Hypothalamus (tissue), 51 donors: ENCODE data around the gene OSTC.
A peak's percentile ranks its signal among the peaks of the same experiment; 100 is the strongest.

Source experiments
- DNase-seq, 51 donors: peaks; one replicate each; lab custom pipeline; 2025; lab: John Stamatoyannopoulos, UW

The OSTC gene

DNA sequence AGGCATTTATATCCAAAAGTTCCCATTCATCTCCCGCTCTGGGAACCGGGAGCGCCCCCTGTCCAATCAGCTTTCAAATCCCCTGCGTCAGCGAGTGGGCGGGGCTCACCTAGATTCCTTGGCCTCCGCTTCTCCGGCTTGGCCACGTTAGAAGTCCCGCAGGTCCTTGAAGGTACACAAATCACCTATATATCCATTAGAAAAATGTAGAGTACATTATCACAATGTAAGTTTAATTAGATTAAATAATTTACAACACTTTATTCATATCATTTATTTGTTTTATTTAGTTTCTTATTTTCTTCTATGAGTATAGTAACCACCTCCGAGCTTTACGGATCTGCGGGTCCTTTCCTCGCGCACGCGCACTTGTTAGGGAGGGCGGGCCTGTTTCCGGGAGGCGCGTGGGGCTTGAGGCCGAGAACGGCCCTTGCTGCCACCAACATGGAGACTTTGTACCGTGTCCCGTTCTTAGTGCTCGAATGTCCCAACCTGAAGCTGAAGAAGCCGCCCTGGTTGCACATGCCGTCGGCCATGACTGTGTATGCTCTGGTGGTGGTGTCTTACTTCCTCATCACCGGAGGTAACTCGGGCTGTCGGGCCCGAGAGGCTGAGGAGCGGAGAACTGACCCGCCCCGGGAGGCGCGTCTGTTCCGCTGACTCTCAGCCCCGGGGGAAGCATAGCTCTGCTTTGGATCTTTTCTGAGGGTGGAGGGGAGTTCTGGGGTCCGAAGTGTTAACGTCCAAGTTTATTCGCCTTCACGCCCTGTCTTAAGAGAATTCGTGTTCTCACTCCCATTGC lies at the start of gene OSTC:
OSTC (plus strand) TSS at position 388 of the 802 bp plus-strand sequence; CDS start at position 445, 57 bp downstream.
- DNase-seq, result peak; percentile 54 to 97 (median 86)

DNA sequence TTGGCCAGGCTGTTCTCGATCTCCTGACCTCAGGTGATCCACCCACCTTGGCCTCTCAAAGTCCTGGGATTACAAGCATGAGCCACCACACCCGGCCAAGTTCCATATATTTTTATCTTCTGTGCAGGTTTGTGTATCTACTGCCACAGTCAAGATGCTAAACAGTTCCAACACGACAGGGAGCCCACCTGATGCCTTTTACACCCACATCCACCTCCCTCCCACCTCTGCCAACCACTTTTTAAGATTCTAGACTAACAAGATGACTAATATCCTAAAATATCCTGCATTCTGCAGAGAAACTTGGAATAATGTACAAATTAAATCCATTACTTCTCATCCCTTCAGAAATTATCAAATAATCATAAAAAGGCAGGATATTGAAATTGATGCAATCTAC lies 49.3 kb upstream of the OSTC start:
- peak in 1 of 51 donors; percentile 7 for DNase-seq

- DNase-seq, result no peak
Measured at GRCh38 chr4:108601532-108601931, 48.9 kb upstream of the OSTC start.

- DNase-seq, result no peak
Measured at GRCh38 chr4:108602163-108602562, 48.2 kb upstream of the OSTC start.

DNA sequence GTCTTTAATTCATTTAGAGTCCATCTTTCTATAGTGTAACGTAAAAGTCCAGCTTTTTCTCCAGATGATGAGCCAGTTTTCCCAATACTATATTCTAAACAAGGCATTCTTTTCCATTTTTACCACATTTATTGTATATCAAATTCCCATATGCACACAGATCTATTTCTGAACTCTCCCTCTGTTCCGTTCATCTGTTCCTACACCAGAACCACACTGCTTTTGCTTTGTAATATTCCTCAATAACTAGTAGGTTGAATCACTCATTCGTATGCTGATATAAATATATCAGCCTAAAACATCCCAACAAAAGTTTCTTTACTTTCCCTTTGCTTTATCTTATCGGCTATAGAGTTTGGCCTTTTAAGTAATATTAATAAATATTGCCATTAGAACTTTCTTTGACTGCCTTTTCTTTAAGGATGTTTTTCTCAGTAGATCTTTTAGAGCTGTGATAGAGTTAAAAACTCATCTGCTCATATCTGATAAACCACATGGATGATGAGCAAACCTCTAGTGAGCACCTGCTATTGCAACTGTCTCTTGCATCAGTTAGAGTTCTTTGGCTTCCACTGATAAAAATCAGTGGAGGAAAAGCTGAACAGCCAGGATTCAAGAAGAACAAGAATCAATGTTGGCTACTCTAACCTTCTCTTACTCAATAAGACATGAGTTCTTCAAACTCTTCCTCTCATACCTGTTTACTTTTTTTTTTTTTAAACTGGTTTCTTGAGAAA lies 43.2 kb upstream of the OSTC start:
- DNase-seq, result no peak

GRCh38 chr4:108611365-108611764 lies 39.0 kb upstream of the OSTC start:
- DNase-seq, result peak in 4 of 51 donors; percentile 1 to 18 (median 5)

- no peak for DNase-seq
Measured at GRCh38 chr4:108612365-108612764, 38.0 kb upstream of the OSTC start.

GRCh38 chr4:108619372-108620100 lies 30.9 kb upstream of the OSTC start:
- DNase-seq, result no peak

DNA sequence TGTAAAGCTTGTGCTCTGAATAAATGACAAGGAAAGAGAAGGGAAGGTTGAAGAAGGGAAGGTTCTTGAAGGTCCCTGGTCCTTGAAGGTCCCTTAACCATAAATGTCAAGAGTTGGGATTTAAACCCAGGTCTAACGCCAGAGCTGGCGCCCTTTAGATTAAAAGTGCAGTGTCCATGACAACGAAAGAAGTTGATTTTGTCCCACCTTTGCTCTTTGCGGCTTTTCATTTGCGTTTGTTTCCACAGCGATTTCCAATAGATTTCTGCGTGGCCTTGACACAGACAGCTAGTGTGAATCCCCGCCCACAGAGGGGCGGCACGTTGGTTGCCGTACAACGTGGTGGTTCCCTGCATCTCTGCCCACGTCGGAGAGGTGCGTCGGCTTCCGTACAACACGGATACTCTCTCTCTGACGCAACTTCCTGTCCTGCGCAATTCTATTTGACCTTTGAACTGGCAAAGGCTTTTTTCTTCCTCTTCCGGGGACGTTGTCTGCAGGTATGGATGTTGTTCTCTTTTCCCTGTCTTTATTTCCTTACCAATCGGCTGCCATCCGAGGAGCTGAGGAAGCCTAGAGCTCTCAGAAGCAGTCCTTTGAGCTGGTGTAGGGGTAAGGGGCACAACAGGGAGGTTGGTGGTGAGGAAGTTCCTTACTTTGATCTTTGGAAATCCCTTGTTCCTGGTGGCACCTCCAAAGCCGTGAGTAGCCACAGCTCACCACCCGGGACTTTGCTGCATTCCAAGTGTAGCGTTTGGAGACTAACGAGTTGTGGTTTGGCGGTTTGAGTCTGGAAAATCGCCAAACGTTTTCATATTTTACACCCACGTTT lies 30.1 kb upstream of the OSTC start, which contains the start of gene RPL34:
RPL34 (plus strand) TSS at position 476 of the 832 bp plus-strand sequence. CDS start 1,384 bp downstream, outside the sequence.
- DNase-seq, result peak; percentile 34 to 98 (median 94)

DNA sequence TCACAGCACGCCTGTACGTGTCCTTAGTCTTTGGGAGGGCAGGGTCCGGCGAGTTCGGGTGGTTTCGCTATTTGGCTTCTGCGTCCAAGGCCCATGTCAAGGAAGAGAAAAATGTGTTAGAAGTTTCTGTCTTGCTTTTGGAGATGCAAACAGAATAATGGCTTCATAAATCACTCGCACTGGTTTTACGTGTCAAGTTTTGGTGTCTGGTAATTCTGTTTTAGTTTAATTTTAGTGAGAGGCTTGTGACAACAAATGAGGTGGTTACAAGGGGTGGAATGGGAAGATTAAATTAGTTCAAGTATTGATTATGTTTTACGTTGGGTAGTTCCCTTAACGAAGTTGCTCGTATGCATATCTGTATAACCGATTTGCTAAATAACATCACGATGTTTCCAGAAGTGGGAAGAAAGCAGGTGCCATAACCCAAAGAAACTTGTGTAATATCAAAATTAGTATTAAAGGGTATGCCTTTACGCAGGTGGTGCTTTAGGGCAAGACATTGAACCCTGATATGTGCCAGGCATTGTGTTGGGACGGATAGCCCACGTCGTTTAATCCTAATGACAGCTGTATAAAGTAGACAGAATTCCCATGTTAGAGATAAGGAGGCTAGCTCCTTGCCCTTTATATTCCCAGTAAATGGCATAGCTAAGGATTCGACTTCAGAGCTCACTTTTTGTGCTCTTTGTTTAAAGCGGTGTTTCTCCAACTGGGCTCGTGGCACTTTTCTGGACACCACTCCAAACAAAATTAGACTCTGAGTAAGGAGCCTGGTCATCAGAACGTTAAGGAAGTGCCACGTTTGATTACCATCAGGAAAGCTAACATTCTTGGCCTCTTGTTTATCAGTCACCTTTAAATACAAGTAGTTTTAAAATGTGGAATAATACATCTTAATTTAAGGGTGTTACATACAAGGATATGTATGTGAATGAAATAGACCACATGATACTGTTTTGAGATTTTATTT lies 29.2 kb upstream of the OSTC start:
- DNase-seq, result no peak

DNA sequence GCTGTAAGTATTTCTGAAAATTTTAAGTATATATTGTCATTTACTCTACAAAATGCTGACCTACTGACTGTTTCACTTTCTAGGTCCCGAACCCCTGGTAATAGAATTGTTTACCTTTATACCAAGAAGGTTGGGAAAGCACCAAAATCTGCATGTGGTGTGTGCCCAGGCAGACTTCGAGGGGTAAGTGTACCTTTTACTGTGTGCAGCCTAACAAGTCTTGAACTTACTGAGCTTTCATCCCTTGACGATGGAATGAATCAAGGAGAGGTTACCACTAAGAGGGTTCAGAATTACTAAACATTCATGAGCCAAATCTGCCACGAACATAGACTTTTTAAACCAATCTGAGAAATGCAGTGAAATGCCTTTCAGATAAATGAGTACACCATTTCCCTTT lies 28.4 kb upstream of the OSTC start:
- no peak for DNase-seq

DNA sequence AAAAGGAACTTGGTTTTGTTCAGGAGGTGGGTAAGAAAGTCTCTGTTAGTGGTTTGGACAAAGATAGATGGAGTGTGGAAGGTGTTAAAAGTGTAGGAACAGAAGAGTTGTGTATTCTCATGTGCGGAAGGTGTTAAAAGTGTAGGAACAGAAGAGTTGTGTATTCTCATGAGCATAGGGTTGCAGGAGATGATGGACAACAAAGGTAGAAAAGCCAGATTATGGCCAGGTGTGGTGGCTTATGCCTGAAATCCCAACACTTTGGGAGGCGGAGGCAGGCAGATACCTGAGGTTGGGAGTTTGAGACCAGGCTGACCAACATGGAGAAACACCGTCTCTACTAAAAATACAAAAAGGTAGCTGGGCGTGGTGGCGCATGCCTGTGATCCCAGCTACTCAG lies 27.6 kb upstream of the OSTC start:
- no peak for DNase-seq

DNA sequence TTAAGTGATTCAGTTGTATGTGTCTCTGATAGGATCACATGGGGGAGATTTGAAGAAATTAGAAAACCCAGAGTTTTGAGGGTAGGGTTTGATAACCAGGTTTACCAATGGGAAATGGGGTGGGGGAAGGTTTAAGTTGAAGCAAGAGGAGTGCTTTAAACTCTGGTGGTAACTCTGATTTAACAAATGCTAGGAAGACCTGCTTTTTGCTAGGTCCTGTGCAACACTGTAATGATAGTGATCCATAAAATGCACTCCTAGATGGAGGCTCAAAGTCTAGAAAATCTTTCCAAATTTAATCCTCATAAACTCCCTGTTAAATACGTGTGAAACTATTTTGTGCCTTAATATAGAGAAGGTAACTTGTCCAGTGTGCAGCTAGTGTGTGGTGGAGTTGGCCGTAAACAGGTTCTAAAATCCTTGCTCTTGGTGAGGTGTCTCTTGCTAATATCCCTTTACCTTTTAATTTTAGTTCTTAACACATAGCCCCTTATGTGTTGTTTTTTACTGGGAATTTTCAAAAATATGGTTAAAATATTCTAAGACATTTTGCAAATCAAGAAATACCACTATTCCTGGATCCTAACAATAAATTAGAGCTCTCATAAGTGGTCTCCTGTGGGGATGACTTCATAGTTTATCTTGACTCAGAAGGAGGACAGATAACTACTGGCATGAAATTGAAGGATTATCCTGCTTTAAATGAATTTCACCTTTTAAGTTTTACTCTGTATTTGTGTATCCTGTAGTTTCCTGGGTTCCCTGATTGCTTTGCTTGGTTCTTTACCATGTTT lies 25.9 kb upstream of the OSTC start:
- DNase-seq, result no peak

DNA sequence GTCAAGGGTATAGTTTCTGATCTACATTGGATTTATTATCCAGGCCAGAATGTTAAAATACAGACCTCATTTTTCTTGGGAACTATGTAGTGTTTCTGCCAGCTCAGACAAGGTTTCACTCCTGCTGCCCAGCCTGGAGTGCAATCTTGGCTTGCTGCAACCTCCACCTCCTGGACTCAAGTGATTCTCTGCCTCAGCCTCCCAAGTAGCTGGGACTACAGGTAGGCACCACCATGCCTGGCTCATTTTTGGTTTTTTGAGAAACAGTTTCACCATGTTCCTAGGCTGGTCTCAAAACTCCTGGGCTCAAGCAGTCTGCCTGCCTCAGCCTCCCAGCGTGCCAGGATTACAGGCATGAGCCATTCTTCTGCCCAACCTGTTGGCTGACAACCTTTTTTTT lies 24.3 kb upstream of the OSTC start:
- DNase-seq, result no peak

DNA sequence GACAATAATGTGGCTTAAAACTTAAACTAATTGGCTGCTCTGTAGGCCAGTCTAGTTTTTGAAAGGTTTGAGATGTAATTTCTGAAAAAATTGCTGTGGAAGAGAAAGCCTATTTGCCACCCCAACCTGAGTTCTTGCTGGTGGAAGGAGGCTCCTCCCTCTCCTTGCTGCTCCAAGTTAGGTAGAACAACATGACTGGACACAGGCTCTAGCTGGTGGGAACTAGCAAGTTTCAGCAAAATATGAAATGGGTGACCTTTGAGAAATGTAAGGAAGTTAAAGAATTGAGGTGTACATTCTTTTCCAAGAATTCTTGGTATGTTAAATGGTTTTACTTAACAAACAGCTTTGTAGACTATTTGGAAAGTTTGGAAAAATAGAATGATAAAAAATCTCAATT lies 22.0 kb upstream of the OSTC start:
- no peak for DNase-seq

DNA sequence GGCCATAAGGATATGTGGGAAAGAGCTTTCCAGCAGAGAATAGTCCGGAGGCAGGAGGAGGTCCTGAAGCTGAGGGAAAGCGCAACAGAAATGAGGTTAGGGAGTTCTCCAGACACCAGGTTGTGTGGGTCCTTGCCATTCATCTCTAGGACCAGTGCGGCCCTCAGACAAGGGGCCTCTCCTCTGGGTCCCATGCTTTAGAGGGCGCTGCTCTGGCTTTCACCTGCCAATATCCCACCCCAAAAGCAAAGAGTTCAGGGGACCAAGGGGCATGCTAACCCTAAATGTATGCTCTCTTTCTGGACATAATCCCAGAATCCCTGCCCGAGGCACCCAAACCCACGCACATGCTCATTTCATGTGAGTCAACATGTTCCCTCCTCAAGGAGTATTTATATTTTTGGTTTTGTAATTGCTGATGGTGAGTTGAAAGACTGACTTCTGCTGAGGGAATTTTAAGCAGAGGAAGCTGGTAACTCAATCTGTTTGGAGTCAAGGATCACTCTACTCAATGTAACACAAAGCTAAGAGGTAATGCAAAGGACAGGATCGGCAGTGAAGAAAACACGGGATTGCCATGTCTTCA lies 15.2 kb upstream of the OSTC start:
- no peak for DNase-seq

- no peak for DNase-seq
Measured at GRCh38 chr4:108636246-108636645, 14.2 kb upstream of the OSTC start.

DNA sequence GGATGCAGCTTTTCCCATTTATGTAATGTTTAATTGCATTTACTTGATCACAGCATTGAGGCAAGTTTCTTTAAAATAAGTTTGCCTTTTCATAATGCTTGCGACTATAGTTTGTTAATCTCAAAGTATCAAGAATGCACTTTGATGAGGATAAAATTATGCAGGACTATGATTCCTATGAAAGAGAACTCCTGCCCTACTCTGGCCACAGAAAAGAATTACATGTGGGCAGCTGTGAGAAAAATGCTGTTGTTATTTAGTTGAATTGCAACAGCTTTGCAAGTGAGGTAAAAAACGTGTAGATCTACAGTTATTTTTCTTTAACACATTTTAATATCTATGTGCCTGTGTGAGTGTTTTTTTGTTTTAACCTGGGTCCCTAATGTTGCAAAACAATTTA lies 12.5 kb upstream of the OSTC start:
- DNase-seq, result no peak
